NCI-H2029 treated with DMSO at 0.1 percent for 48 hours (cell line): ENCODE measurements around the gene MAP3K6.
A peak's percentile ranks its signal among the peaks of the same experiment; 100 is the strongest.

Source experiments
- DNase-seq: peaks from one replicate; lab custom pipeline; 2025; lab: John Stamatoyannopoulos, UW

Gene MAP3K6

GRCh38 chr1:27333717-27334279, 33.0 kb downstream of the MAP3K6 start:
- DNase-seq, result no peak

- no peak for DNase-seq
Observed at GRCh38 chr1:27332536-27333281, 34.1 kb downstream of the MAP3K6 start.

GRCh38 chr1:27331922-27332321, 34.8 kb downstream of the MAP3K6 start:
- DNase-seq, result no peak

- DNase-seq, result no peak
Observed at GRCh38 chr1:27331426-27331825, 35.3 kb downstream of the MAP3K6 start.

GRCh38 chr1:27330786-27331185, 36.0 kb downstream of the MAP3K6 start:
- DNase-seq, result no peak

- no peak for DNase-seq
Observed at GRCh38 chr1:27327964-27328363, 38.8 kb downstream of the MAP3K6 start.

GRCh38 chr1:27325286-27325685, 41.5 kb downstream of the MAP3K6 start:
- DNase-seq, result no peak

- no peak for DNase-seq
Observed at GRCh38 chr1:27322569-27323240, 44.1 kb downstream of the MAP3K6 start.

GRCh38 chr1:27321813-27322568, 44.8 kb downstream of the MAP3K6 start, which contains the start of gene TMEM222:
TSS of gene TMEM222 (plus strand) at chr1:27322163. CDS start at chr1:27322198, 35 bp downstream.
- DNase-seq, result peak; percentile 86

- no peak for DNase-seq
Observed at GRCh38 chr1:27318596-27318995, 48.2 kb downstream of the MAP3K6 start.

- no peak for DNase-seq
Observed at GRCh38 chr1:27318136-27318535, 48.6 kb downstream of the MAP3K6 start.

- no peak for DNase-seq
Observed at GRCh38 chr1:27316860-27317259, 49.9 kb downstream of the MAP3K6 start.

GRCh38 chr1:27314737-27315136, 52.0 kb downstream of the MAP3K6 start:
- DNase-seq, result no peak

GRCh38 chr1:27314169-27314568, 52.6 kb downstream of the MAP3K6 start:
- no peak for DNase-seq

GRCh38 chr1:27307874-27308598, 58.7 kb downstream of the MAP3K6 start:
- DNase-seq, result no peak

GRCh38 chr1:27306892-27307761, 59.6 kb downstream of the MAP3K6 start:
- no peak for DNase-seq

- DNase-seq, result no peak
Observed at GRCh38 chr1:27306071-27306470, 60.7 kb downstream of the MAP3K6 start.
